ENCODE measurements around the gene RBFOX2. TPM values are rescaled to one million over a fixed set of nuclear protein-coding genes. Genes with fewer than 3 reads are reported as not detected.

The RBFOX2 gene
- total and polyA plus RNA-seq, 10 of the 15 experiments (the other 5 are each of a cell fraction or from before 2014, with no cell fraction given), result 0.01 to 2.7 (median 0.17) TPM; not detected in 4

DNA sequence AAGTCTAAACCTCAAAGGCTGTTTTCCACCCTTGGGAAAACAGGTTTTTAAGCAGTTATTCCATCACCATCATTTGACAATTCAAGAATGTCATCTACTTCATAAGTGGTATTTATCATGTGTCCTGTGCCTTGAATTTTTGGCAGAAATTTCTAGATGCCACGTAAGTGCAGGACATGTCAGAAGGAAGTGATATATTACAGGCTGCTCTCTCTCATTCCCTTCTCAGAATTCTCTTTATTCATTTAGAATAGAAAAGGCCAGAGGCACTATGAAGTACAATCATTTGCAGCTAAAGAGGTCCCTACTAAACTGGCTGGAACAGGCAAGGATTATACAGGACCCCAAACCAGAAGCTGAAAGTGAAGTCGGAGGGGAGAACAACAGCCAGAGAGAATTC lies 11.9 kb downstream of the RBFOX2 start:
- Histone ChIP-seq H3K4me2 (ENCODE audit: control insufficient read depth, insufficient read depth) (no peak overlapping the region), H2AFZ (ENCODE audit: control insufficient read depth, low read depth, low read length) (no peak overlapping the region), H3K4me1 (ENCODE audit: control insufficient read depth, insufficient read depth, low read length) (peaks cover 3% of the 10 kb centered on the region; the same call in 1 of the 2 replicates), H4K20me1 (ENCODE audit: control insufficient read depth, insufficient read depth) (no peaks in the 10 kb centered on the region), H3K36me3 (ENCODE audit: control insufficient read depth in 2 of 2, insufficient read depth in 2 of 2, low read length in 1 of 2) (no peaks in the 10 kb centered on the region), H3K79me2 (ENCODE audit: control insufficient read depth, insufficient read depth, low read length) (no peaks in the 10 kb centered on the region), H3K4me3 (no peak overlapping the region), H3K27ac (ENCODE audit: control insufficient read depth, insufficient read depth) (no peak overlapping the region), H3K9me3 (replicated peaks; ENCODE audit: control insufficient read depth, insufficient read depth, low read length) (no peaks in the 10 kb centered on the region), H3K9ac (ENCODE audit: control insufficient read depth, insufficient read depth, low read length) (no peak overlapping the region), H3K27me3 (replicated peaks in 1 of 2; ENCODE audit: control insufficient read depth in 2 of 2, insufficient read depth in 2 of 2, low read length in 1 of 2) (no peaks in the 10 kb centered on the region; a peak in 2 of 4 replicates)
- ChIA-PET RAD21 (ENCODE audit: unreplicated experiment) (interaction anchor here (1.4 kb wide), 2 partner anchors 49 to 146 kb away, joined by 4 read pairs; no protein-coding TSS in a partner anchor), SMC1A (ENCODE audit: uncharacterized antibody, unreplicated experiment) (interaction anchor here (3.1 kb wide), 1 partner anchor 11 kb away, joined by 15 read pairs; no protein-coding TSS in a partner anchor), CTCF (interaction anchor here (1.1 kb wide), 1 partner anchor 85 kb away, joined by 3 read pairs; no protein-coding TSS in a partner anchor), POLR2A (no interaction called here)
- no TSS peak for BruUV-seq (replicated peaks)
- no peak for DNase-seq (ENCODE audit: low read depth, low spot score)
- no peak for FAIRE-seq
- intact Hi-C loops (cut with micrococcal nuclease; ENCODE audit: unreplicated experiment) (no loop called here), in situ Hi-C loops (cut with MboI) (no loop called here)
- no peak for ATAC-seq
- TF ChIP-seq RCOR1 (conservative IDR thresholded peaks at IDR 0.05; ENCODE audit: low read depth, low read length), result no peak
- no peak for TF ChIP-seq JUND (IDR thresholded peaks at IDR 0.05; ENCODE audit: low read depth, low read length)
- TF ChIP-seq SREBF2 (IDR thresholded peaks at IDR 0.05; ENCODE audit: low read length), result no peak
- no peak for TF ChIP-seq GABPA (IDR thresholded peaks at IDR 0.05; ENCODE audit: low read depth)
- no peak for TF ChIP-seq SMARCA5 (IDR thresholded peaks at IDR 0.05)
- no peak for TF ChIP-seq CREB1 (IDR thresholded peaks at IDR 0.05; ENCODE audit: low read depth)
- no peak for TF ChIP-seq HDAC6 (IDR thresholded peaks at IDR 0.05; ENCODE audit: unreplicated experiment)
- TF ChIP-seq ZSCAN29 (IDR thresholded peaks at IDR 0.05), result no peak
- no peak for TF ChIP-seq BHLHE40 (IDR thresholded peaks at IDR 0.05; ENCODE audit: borderline replicate concordance in 1 of 2, low read depth in 2 of 2, low read length in 1 of 2)
- WGBS (ENCODE audit: insufficient coverage, insufficient replicate concordance, low lambda C conversion rate, missing lambda C conversion rate), result 15% methylated on average over 2 of the region's 2 CpGs

Measured in GM12878 (cell line).